Heart left ventricle (tissue), 16 donors: ENCODE data around the gene GTF2A1. TPM values are rescaled to one million over a fixed set of nuclear protein-coding genes. Genes with fewer than 3 reads are reported as not detected.

Source experiments
- ATAC-seq, 4 donors: fragments of 200-7000 bp; cut with Tn5 transposase; one replicate each; pipeline ENCODE4 v1.9.1; 2020 to 2022; ENCODE audit warnings: moderate library complexity in 4 of 4, mild to moderate bottlenecking in 3 of 4, moderate number of reproducible peaks in 1 of 4
- DNase-seq, 5 donors: peaks; one replicate each; pipeline ENCODE4 v3.0.0-alpha.2; 2020
- H3K27ac ChIP-seq, 12 donors: fragments of 200-600 bp; sonication (generic) in 4 of 12; one replicate each; pipeline versions ENCODE4 v1.5.0 to v1.8.0; 2016 to 2022; ENCODE audit warnings: mild to moderate bottlenecking in 2 of 12
- H3K27me3 ChIP-seq, 9 donors: fragments of 200-600 bp; sonication (generic) in 2 of 9; one replicate each; pipeline versions ENCODE4 v1.5.1 to v1.8.0; 2016 to 2022; ENCODE audit warnings: mild to moderate bottlenecking in 3 of 9
- H3K36me3 ChIP-seq, 9 donors: fragments of 200-600 bp; sonication (generic) in 2 of 9; one replicate each; pipeline versions ENCODE4 v1.5.0 to v1.8.0; 2018 to 2022; ENCODE audit warnings: mild to moderate bottlenecking in 2 of 9
- H3K4me1 ChIP-seq, 12 donors: fragments of 200-600 bp; sonication (generic) in 4 of 12; one replicate each; pipeline versions ENCODE4 v1.5.0 to v1.8.0; 2016 to 2022; ENCODE audit warnings: mild to moderate bottlenecking in 3 of 12
- H3K4me3 ChIP-seq, 12 donors: fragments of 200-600 bp; sonication (generic) in 4 of 12; one replicate each; pipeline versions ENCODE4 v1.5.0 to v1.8.0; 2017 to 2022; ENCODE audit warnings: mild to moderate bottlenecking in 9 of 12, moderate library complexity in 4 of 12
- H3K9me3 ChIP-seq, 12 donors: fragments of 200-600 bp; sonication (generic) in 4 of 12; one replicate each; pipeline versions ENCODE4 v1.5.0 to v1.8.0; 2016 to 2022; ENCODE audit warnings: mild to moderate bottlenecking in 1 of 12
- CTCF ChIP-seq, 12 donors: fragments of 200-600 bp; sonication (generic) in 4 of 12; IDR thresholded peaks; one replicate each; pipeline versions ENCODE4 v1.5.0 to v1.8.0; 2018 to 2022; ENCODE audit warnings: antibody characterized with exemption in 12 of 12, mild to moderate bottlenecking in 5 of 12
- POLR2A ChIP-seq, 2 donors: fragments of 450-650 bp; IDR thresholded peaks; one replicate each; pipeline ENCODE4 v1.6.1; 2017; ENCODE audit warnings: antibody characterized with exemption in 2 of 2, mild to moderate bottlenecking in 2 of 2, moderate library complexity in 2 of 2
- WGBS, 4 donors: extraction: QIAGEN DNeasy Blood & Tissue Kit in 2 of 4; methylation state at CpG; one replicate each; pipeline versions ENCODE4 v1.1.5 to v1.1.7; 2013 to 2018; 5-methylcytosine and 5-hydroxymethylcytosine counted together
- intact Hi-C, 10 donors: fragments of 100-400 bp; cut with DNase I; formaldehyde crosslinking; loops; one replicate each; pipeline versions ENCODE4 v1.11.1 to v1.14.2; 2022
- polyA plus RNA-seq, 2 donors: library from polyadenylated mRNA; stranded (reverse); fragments of 200-250 nt; gene quantifications; one replicate each; pipeline ENCODE4 v1.2.3, GENCODE V29; 2013
- total RNA-seq, 9 donors: library from RNA; depleted of rRNA in 2 of 9; stranded (reverse); fragments of >200 nt in 2 of 9; fragmentation: NEBNext Ultra II Directional in 3 of 9; extraction: Animal tissue kit (Norgen Biotek cat#: 25700) in 3 of 9; gene quantifications; one replicate each; pipeline versions ENCODE4 v1.1.0 to v1.2.4, GENCODE V29; 2016 to 2023
- donor health status: ischemic (EF 13 %, LVEDD 7.1; RV severe dilation, severe dysfunction).
- donor health status: healthy with polysubstance abuse.
- donor health status: DM: no; HTN: yes; CAD: no.
- donor health status: DM: no; HTN: no; CAD: no.
- donor health status: ischemic (EF 25% LVEDD 6.9; RV normal size, moderate dysfunction).
- donor health status: ischemic (EF 25% LVEDD 5.7; RV mildly dilated, moderate dysfunction).
- donor health status: healthy.
- donor health status: DM: yes; HTN: yes; CAD: no.
- donor health status: ischemic (EF 35%, LVEDD 5.7; RV mildly dilated, moderate dysfunction).
- donor health status: nonischemic (EF 11% LVEDD 7.7; RV severe dilation, severe dysfunction).
- donor health status: DM: yes; HTN: yes; CAD: no.
- donor health status: PGD.
- donor health status: ischemic (EF 29% LVEDD 5.4; RV normal size, mild dysfunction).
- donor health status: nonischemic (EF 23%, LVEDD 6.1; RV moderate dilation, normal function).

GTF2A1 gene
- total and polyA plus RNA-seq, 11 donors, result 3.4 to 31.3 (median 19.7) TPM

DNA sequence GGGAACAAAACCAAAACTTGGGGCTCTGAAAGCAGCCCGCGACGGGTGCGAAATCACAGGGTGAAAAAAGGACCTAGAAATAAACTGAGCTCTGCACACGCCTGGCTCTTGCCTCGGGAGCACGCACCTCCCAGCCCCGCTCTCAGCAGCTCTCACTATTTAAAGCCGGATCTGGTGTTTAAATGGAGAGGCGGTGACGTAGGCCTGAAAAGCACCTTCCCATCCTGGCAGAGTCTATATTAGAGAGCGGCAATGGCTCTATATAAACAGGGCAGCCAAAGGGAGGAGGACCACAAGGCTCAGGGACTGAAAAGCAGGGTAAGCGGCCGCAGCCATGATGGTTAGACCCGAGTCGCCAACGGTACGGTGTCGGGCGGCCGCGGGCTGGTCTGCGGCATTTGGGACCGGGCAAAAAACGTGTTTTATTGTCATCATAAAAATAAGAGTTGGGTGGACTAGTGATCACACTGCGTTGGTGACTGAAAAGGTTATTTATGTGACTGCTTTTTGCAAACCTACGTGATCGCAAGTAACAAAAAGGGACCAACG, 1.5 kb downstream of the GTF2A1 start:
- Histone ChIP-seq H3K36me3 (peaks cover 0 to 28% (median 20%) of the 10 kb centered on the region in 9 donors), H3K4me3 (peak overlapping the region; percentile 56 to 91 (median 86)), H3K4me1 (peaks cover 0 to 34% (median 25%) of the 10 kb centered on the region in 12 donors), H3K27ac (peak overlapping the region; percentile 95 to 100 (median 98)), H3K27me3 (no peaks in the 10 kb centered on the region), H3K9me3 (no peaks in the 10 kb centered on the region)
- TF ChIP-seq POLR2A (IDR thresholded peaks at IDR 0.05) (peak; percentile 94 to 99), CTCF (IDR thresholded peaks at IDR 0.05) (no peak)
- DNase-seq (peak; percentile 91 to 96 (median 94)), ATAC-seq (peak; percentile 82 to 88 (median 86))
- intact Hi-C loops, result loop anchor here in 2 of 10 donors (5.0 kb wide), 2 partner anchors 47 to 262 kb away; partner anchors contain the start of gene TSHR (in 1 of the 2)
- WGBS, 4 donors, result 0 to 1% (median 0%) methylated on average over 29 of the region's 29 CpGs

DNA sequence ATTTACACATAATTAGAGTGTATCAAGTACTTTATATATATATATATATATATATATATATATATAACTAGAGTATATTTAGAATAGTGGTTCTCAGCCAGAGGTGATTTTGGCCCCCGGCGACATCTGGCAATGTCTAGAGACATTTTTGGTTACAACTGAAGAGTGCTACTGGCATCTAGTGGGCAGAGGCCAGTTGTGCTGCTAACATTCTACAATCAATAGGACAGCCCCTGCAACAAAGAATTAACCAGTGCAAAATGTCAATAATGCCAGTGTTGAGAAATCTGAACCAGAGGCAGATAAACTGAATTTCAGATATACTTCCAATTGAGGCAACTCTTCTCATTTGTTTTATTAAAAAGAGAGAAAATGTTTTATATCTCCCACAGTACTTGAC, 8.9 kb downstream of the GTF2A1 start:
- ATAC-seq, result peak in 3 of 4 donors; percentile 84 to 86 (median 85)

GRCh38 chr14:81209167-81209836, 11.5 kb downstream of the GTF2A1 start:
- intact Hi-C loops, result no loop called here
- no peak for ATAC-seq

More for the DNA sequence above, 8.9 kb downstream of the GTF2A1 start:
- no peak overlapping the region for H3K27ac ChIP-seq
- H3K4me1 ChIP-seq, result peaks cover 0 to 33% (median 15%) of the 10 kb centered on the region in 12 donors
- H3K27me3 ChIP-seq, result no peaks in the 10 kb centered on the region
- intact Hi-C loops, result loop anchor here in 6 of 10 donors (5.0 kb wide), 4 partner anchors 40 to 255 kb away; partner anchors contain the start of gene TSHR (in 1 of the 6)
- no peaks in the 10 kb centered on the region for H3K9me3 ChIP-seq
- H3K36me3 ChIP-seq, result peaks cover 0 to 84% (median 67%) of the 10 kb centered on the region in 9 donors
- peak in 3 of 5 donors; percentile 21 to 72 (median 50) for DNase-seq
- WGBS, 4 donors, result 22 to 31% (median 30%) methylated on average over 2 of the region's 2 CpGs
- H3K4me3 ChIP-seq, result no peak overlapping the region
- TF ChIP-seq POLR2A (IDR thresholded peaks at IDR 0.05) (no peak), CTCF (IDR thresholded peaks at IDR 0.05) (peak in 11 of 12 donors; percentile 29 to 58 (median 43))

More at GRCh38 chr14:81209167-81209836, 11.5 kb downstream of the GTF2A1 start:
- Histone ChIP-seq H3K4me3 (no peak overlapping the region), H3K36me3 (peaks cover 0 to 85% (median 54%) of the 10 kb centered on the region in 9 donors), H3K9me3 (no peaks in the 10 kb centered on the region), H3K27ac (peak overlapping the region in 1 of 12 donors; percentile 73), H3K27me3 (no peaks in the 10 kb centered on the region), H3K4me1 (peaks cover 0 to 39% (median 21%) of the 10 kb centered on the region in 12 donors)
- DNase-seq, result no peak
- 60 to 69% (median 68%) methylated on average over 8 of the region's 8 CpGs for WGBS, 4 donors
- TF ChIP-seq POLR2A (IDR thresholded peaks at IDR 0.05) (no peak), CTCF (IDR thresholded peaks at IDR 0.05) (no peak)
